Heart left ventricle (tissue), 16 donors: Measurements from ENCODE around the gene MVK. TPM values are rescaled to one million over a fixed set of nuclear protein-coding genes. Genes with fewer than 3 reads are reported as not detected.
A peak's percentile ranks its signal among the peaks of the same experiment; 100 is the strongest.

ENCODE experiments used
- ATAC-seq, 4 donors: fragments of 200-7000 bp; cut with Tn5 transposase; one replicate each; pipeline ENCODE4 v1.9.1; 2020 to 2022; ENCODE audit warnings: moderate library complexity in 4 of 4, mild to moderate bottlenecking in 3 of 4, moderate number of reproducible peaks in 1 of 4
- DNase-seq, 5 donors: peaks; one replicate each; pipeline ENCODE4 v3.0.0-alpha.2; 2020
- H3K27ac ChIP-seq, 12 donors: fragments of 200-600 bp; sonication (generic) in 4 of 12; one replicate each; pipeline versions ENCODE4 v1.5.0 to v1.8.0; 2016 to 2022; ENCODE audit warnings: mild to moderate bottlenecking in 2 of 12
- H3K27me3 ChIP-seq, 9 donors: fragments of 200-600 bp; sonication (generic) in 2 of 9; one replicate each; pipeline versions ENCODE4 v1.5.1 to v1.8.0; 2016 to 2022; ENCODE audit warnings: mild to moderate bottlenecking in 3 of 9
- H3K36me3 ChIP-seq, 9 donors: fragments of 200-600 bp; sonication (generic) in 2 of 9; one replicate each; pipeline versions ENCODE4 v1.5.0 to v1.8.0; 2018 to 2022; ENCODE audit warnings: mild to moderate bottlenecking in 2 of 9
- H3K4me1 ChIP-seq, 12 donors: fragments of 200-600 bp; sonication (generic) in 4 of 12; one replicate each; pipeline versions ENCODE4 v1.5.0 to v1.8.0; 2016 to 2022; ENCODE audit warnings: mild to moderate bottlenecking in 3 of 12
- H3K4me3 ChIP-seq, 12 donors: fragments of 200-600 bp; sonication (generic) in 4 of 12; one replicate each; pipeline versions ENCODE4 v1.5.0 to v1.8.0; 2017 to 2022; ENCODE audit warnings: mild to moderate bottlenecking in 9 of 12, moderate library complexity in 4 of 12
- H3K9me3 ChIP-seq, 12 donors: fragments of 200-600 bp; sonication (generic) in 4 of 12; one replicate each; pipeline versions ENCODE4 v1.5.0 to v1.8.0; 2016 to 2022; ENCODE audit warnings: mild to moderate bottlenecking in 1 of 12
- CTCF ChIP-seq, 12 donors: fragments of 200-600 bp; sonication (generic) in 4 of 12; IDR thresholded peaks; one replicate each; pipeline versions ENCODE4 v1.5.0 to v1.8.0; 2018 to 2022; ENCODE audit warnings: antibody characterized with exemption in 12 of 12, mild to moderate bottlenecking in 5 of 12
- POLR2A ChIP-seq, 2 donors: fragments of 450-650 bp; IDR thresholded peaks; one replicate each; pipeline ENCODE4 v1.6.1; 2017; ENCODE audit warnings: antibody characterized with exemption in 2 of 2, mild to moderate bottlenecking in 2 of 2, moderate library complexity in 2 of 2
- WGBS, 4 donors: extraction: QIAGEN DNeasy Blood & Tissue Kit in 2 of 4; methylation state at CpG; one replicate each; pipeline versions ENCODE4 v1.1.5 to v1.1.7; 2013 to 2018; 5-methylcytosine and 5-hydroxymethylcytosine counted together
- intact Hi-C, 10 donors: fragments of 100-400 bp; cut with DNase I; formaldehyde crosslinking; loops; one replicate each; pipeline versions ENCODE4 v1.11.1 to v1.14.2; 2022
- polyA plus RNA-seq, 2 donors: library from polyadenylated mRNA; stranded (reverse); fragments of 200-250 nt; gene quantifications; one replicate each; pipeline ENCODE4 v1.2.3, GENCODE V29; 2013
- total RNA-seq, 9 donors: library from RNA; depleted of rRNA in 2 of 9; stranded (reverse); fragments of >200 nt in 2 of 9; fragmentation: NEBNext Ultra II Directional in 3 of 9; extraction: Animal tissue kit (Norgen Biotek cat#: 25700) in 3 of 9; gene quantifications; one replicate each; pipeline versions ENCODE4 v1.1.0 to v1.2.4, GENCODE V29; 2016 to 2023
- donor health status: ischemic (EF 13 %, LVEDD 7.1; RV severe dilation, severe dysfunction).
- donor health status: healthy with polysubstance abuse.
- donor health status: DM: no; HTN: yes; CAD: no.
- donor health status: DM: no; HTN: no; CAD: no.
- donor health status: ischemic (EF 25% LVEDD 6.9; RV normal size, moderate dysfunction).
- donor health status: ischemic (EF 25% LVEDD 5.7; RV mildly dilated, moderate dysfunction).
- donor health status: healthy.
- donor health status: DM: yes; HTN: yes; CAD: no.
- donor health status: ischemic (EF 35%, LVEDD 5.7; RV mildly dilated, moderate dysfunction).
- donor health status: nonischemic (EF 11% LVEDD 7.7; RV severe dilation, severe dysfunction).
- donor health status: DM: yes; HTN: yes; CAD: no.
- donor health status: PGD.
- donor health status: ischemic (EF 29% LVEDD 5.4; RV normal size, mild dysfunction).
- donor health status: nonischemic (EF 23%, LVEDD 6.1; RV moderate dilation, normal function).

The MVK gene
- total and polyA plus RNA-seq, 11 donors: 7.9 to 14.9 (median 10.1) TPM

DNA sequence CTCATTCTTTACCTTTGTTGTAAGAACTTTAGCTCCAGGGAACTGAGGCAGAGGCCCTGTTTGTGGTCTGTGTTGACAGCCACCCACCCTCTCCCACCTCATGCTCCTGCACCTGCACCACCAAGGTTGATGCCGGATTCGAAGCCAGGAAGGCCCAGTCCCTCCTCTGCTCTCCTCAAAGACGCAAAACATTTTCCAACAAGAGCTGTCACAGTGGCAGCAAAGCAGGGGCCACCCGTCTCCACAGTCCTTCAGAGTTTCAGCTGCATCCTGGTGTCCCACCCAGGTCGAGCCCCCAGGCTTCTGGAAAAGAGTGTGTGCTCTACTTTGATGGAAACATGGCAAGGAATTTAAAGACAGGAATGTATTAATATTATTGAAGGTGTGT, 37.7 kb upstream of the MVK start:
- TF ChIP-seq POLR2A (IDR thresholded peaks at IDR 0.05): no peak
- no peak for TF ChIP-seq CTCF (IDR thresholded peaks at IDR 0.05)
- WGBS, 4 donors: 71 to 86% (median 85%) methylated on average over 5 of the region's 5 CpGs
- Histone ChIP-seq H3K9me3 (no peaks in the 10 kb centered on the region), H3K27ac (no peak overlapping the region), H3K4me1 (peaks cover 0 to 4% (median 0%) of the 10 kb centered on the region in 12 donors), H3K36me3 (peaks cover 0 to 62% (median 53%) of the 10 kb centered on the region in 9 donors), H3K4me3 (no peak overlapping the region), H3K27me3 (no peaks in the 10 kb centered on the region)
- DNase-seq (peak in 2 of 5 donors; percentile 5 to 30), ATAC-seq (no peak)
- intact Hi-C loops: no loop called here

DNA sequence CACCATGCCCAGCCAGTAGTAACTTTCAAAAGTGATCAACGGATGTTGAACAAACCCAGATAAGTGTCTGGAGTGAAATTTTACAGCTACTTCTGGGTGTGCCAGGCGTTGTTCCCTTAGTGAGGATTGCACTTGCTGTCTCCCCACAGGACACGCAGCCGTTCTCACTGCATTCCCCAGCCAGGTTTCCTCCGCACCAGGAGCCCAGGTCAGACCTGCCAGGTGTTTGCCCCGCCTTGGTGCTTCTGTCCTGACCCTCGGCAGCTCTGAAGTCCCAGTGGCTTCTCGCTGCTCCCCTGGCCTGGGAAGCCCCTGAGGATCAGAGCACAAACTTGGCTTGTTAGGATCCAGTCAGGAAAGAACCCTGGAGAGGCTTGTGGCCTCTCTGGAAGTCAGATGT, 36.5 kb upstream of the MVK start:
- TF ChIP-seq CTCF (IDR thresholded peaks at IDR 0.05) (no peak), POLR2A (IDR thresholded peaks at IDR 0.05) (no peak)
- DNase-seq (peak in 2 of 5 donors; percentile 18 to 20), ATAC-seq (no peak)
- Histone ChIP-seq H3K4me1 (peaks cover 0 to 6% (median 0%) of the 10 kb centered on the region in 12 donors), H3K27ac (no peak overlapping the region), H3K9me3 (no peaks in the 10 kb centered on the region), H3K36me3 (peaks cover 0 to 49% (median 41%) of the 10 kb centered on the region in 9 donors), H3K27me3 (no peaks in the 10 kb centered on the region), H3K4me3 (no peak overlapping the region)
- 91 to 96% (median 94%) methylated on average over 5 to 8 of the region's 8 CpGs for WGBS, 4 donors
- intact Hi-C loops: no loop called here

DNA sequence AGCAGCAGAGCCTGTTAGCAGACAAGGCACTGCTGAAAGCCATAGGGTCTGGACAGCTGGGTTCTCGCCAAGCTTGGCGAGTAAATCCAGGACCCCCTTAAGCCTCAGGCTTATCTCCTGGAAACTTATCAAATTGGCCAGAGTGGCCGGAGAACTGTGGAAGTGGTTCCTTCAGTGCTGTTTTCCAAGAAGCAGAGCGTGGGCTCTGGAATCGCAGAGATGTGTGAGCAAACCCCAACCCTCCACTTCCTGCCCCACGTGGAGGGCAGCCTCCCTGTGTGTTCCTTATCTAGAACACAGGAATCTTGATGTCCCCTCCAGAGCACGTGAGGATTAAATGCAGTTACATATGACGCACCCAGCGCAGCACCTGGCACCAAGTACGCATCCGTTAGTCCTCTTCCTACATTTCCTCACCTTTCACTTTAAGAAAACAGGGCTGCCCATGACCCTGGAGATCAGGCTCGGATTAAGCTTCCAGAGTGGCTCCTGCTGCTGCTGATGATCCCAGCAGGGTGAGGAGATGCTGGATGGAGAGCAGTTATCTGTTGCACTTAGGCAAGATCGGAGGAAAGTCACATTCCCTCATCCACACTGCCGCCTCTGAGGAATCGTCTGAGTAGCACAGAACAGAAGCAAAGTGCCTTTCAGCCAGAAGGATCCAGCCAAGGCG, 35.3 kb upstream of the MVK start:
- H3K36me3 ChIP-seq: peaks cover 0 to 37% (median 31%) of the 10 kb centered on the region in 9 donors
- H3K4me1 ChIP-seq: peaks cover 0 to 6% (median 0%) of the 10 kb centered on the region in 12 donors
- no peak overlapping the region for H3K4me3 ChIP-seq
- intact Hi-C loops: no loop called here
- H3K27ac ChIP-seq: no peak overlapping the region
- H3K9me3 ChIP-seq: no peaks in the 10 kb centered on the region
- DNase-seq (peak in 1 of 5 donors; percentile 20), ATAC-seq (peak in 1 of 4 donors; percentile 22)
- WGBS, 4 donors: 46 to 69% (median 56%) methylated on average over 13 to 16 of the region's 16 CpGs
- no peaks in the 10 kb centered on the region for H3K27me3 ChIP-seq
- no peak for TF ChIP-seq POLR2A (IDR thresholded peaks at IDR 0.05)
- no peak for TF ChIP-seq CTCF (IDR thresholded peaks at IDR 0.05)

- WGBS, 4 donors: 55 to 80% (median 77%) methylated on average over 9 of the region's 9 CpGs
- DNase-seq: peak in 1 of 5 donors; percentile 32
- no peak for TF ChIP-seq POLR2A (IDR thresholded peaks at IDR 0.05)
- TF ChIP-seq CTCF (IDR thresholded peaks at IDR 0.05): no peak
- Histone ChIP-seq H3K27ac (no peak overlapping the region), H3K9me3 (no peaks in the 10 kb centered on the region), H3K36me3 (peaks cover 0 to 26% (median 21%) of the 10 kb centered on the region in 9 donors), H3K27me3 (no peaks in the 10 kb centered on the region), H3K4me1 (peaks cover 0 to 6% (median 0%) of the 10 kb centered on the region in 12 donors), H3K4me3 (no peak overlapping the region)
- intact Hi-C loops: no loop called here
- ATAC-seq: no peak
These were observed 34.1 kb upstream of the MVK start for GRCh38 chr12:109539508-109539907.
